ENCODE data around the gene GABARAPL2.
"Not testable (repeated sequence)": the region's sequence is repeated elsewhere in the genome, so short reads cannot be mapped to it uniquely, and the experiment has no call there.

GABARAPL2 gene

DNA sequence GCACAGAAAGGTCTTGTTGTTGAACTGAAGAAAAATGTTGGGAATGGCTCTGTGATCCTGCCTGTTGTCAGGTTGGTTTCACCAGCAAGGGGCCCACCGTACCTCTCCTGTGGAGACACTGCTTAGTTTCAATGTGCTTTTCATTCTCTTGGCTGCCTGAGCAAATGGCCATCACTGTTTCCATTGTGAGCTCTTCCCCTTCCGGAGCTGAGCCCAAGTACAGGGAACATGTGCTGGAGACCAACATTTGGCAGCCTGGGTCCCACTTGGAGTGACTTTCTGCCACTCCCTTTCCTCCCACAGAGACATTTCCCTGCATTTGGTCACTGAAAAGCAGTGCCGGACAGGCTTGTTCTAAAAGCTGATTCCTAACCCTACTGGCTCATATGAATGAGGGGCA is 23.1 kb downstream of the GABARAPL2 start:
- Histone ChIP-seq H3K9me3 (no peaks in the 10 kb centered on the region), H3K36me3 (peaks cover 9% of the 10 kb centered on the region), H3K4me1 (ENCODE audit: control insufficient read depth in 1 of 2, insufficient read depth in 1 of 2, low read depth in 1 of 2, low read length in 1 of 2) (peaks cover 12% of the 10 kb centered on the region in 2 experiments), H3K4me3 (ENCODE audit: low read depth in 1 of 2, low read length in 1 of 2) (no peak overlapping the region), H3K27me3 (no peaks in the 10 kb centered on the region), H3K27ac (no peak overlapping the region)
- TF ChIP-seq, protein P1, sequence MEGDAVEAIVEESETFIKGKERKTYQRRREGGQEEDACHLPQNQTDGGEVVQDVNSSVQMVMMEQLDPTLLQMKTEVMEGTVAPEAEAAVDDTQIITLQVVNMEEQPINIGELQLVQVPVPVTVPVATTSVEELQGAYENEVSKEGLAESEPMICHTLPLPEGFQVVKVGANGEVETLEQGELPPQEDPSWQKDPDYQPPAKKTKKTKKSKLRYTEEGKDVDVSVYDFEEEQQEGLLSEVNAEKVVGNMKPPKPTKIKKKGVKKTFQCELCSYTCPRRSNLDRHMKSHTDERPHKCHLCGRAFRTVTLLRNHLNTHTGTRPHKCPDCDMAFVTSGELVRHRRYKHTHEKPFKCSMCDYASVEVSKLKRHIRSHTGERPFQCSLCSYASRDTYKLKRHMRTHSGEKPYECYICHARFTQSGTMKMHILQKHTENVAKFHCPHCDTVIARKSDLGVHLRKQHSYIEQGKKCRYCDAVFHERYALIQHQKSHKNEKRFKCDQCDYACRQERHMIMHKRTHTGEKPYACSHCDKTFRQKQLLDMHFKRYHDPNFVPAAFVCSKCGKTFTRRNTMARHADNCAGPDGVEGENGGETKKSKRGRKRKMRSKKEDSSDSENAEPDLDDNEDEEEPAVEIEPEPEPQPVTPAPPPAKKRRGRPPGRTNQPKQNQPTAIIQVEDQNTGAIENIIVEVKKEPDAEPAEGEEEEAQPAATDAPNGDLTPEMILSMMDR (IDR thresholded peaks at IDR 0.05): no peak

DNA sequence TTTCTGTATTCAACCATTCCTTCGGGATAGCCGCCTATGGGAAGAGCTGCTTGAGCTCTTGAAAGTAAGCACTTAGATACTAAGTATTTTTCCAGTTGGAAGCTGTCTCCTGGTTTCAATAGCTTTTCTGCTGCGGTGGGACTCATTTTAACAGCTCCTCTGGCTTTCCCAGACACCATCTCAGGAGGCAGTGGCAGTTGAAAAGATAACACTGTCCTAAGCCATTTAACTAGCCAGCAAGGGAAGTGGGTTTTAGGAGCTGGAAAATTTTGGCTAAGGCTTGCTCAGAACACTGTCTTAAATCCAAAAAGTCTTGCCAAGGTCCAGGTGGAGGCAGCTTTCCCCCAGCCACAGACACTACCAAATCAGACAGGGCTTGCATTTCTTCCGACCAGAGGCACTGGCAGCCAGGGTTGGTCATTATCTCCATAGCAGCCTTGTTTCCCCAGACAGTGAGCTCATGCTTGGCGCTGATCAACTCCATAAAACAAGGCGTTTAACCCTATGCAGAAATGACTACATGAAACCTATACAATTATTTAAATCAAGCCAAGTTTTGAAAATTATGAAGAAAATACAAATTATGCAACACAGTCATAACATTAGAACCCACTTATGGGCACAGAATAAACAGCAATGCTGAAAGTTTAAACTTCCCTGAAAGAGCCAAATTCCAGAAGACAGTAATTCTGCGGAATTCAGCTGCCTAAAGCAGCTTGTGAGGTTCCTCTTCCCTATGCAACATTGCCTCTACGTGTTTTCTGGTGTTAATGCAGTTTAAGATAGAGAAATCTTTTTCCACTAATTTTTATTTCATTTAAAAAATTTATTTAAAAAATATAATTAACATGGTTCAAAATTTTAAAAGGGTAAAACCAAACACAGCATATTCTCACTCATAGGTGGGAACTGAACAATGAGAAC is 25.0 kb downstream of the GABARAPL2 start:
- H3K27ac ChIP-seq: no peak overlapping the region
- peaks cover 24 to 25% of the 10 kb centered on the region in 2 experiments for H3K4me1 ChIP-seq (ENCODE audit: control insufficient read depth in 1 of 2, insufficient read depth in 1 of 2, low read depth in 1 of 2, low read length in 1 of 2)
- H3K9me3 ChIP-seq: no peaks in the 10 kb centered on the region
- peaks cover 9% of the 10 kb centered on the region for H3K36me3 ChIP-seq
- H3K4me3 ChIP-seq (ENCODE audit: low read depth in 1 of 2, low read length in 1 of 2): no peak overlapping the region
- TF ChIP-seq, protein P1 (IDR thresholded peaks at IDR 0.05): no peak
- H3K27me3 ChIP-seq: no peaks in the 10 kb centered on the region

DNA sequence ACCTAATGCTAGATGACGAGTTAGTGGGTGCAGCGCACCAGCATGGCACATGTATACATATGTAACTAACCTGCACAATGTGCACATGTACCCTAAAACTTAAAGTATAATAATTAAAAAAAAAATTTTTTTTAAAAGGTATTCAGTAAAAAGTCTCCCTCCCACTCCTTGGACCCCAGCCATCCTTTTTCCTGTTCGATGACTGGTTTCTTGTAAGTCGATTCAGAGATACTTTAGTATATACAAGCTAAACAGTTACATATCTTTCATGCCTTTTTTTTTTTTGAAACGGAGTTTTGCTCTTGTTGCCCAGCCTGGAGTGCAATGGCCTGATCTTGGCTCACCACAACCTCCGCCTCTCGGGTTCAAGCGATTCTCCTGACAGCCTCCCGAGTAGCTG is 25.7 kb downstream of the GABARAPL2 start:
- H3K4me1 ChIP-seq (ENCODE audit: control insufficient read depth in 1 of 2, insufficient read depth in 1 of 2, low read depth in 1 of 2, low read length in 1 of 2): peaks cover 24 to 25% of the 10 kb centered on the region in 2 experiments
- not testable (repeated sequence) for H3K27ac ChIP-seq; H3K36me3 ChIP-seq; H3K4me3 ChIP-seq (ENCODE audit: low read depth in 1 of 2, low read length in 1 of 2); H3K9me3 ChIP-seq; H3K27me3 ChIP-seq

DNA sequence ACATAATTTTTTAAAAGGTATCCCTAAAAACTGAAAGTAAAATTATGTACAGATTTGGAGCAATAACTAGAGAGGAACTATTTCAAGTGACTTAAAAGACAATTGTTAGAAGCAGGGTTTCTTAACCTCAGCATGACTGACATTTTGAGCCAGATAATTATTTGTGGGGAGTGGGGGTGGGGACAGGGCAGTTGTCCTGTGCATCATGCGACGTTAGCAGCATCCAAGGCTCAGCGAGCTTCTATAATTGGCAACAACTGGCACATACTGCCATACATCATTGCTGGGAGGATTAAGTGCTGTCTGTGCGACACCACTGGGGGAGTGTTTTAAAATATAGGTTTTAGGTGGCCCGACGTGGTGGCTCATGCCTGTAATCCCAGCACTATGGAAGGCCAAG is 27.1 kb downstream of the GABARAPL2 start:
- Histone ChIP-seq H3K4me1 (ENCODE audit: control insufficient read depth in 1 of 2, insufficient read depth in 1 of 2, low read depth in 1 of 2, low read length in 1 of 2) (peaks cover 33 to 36% of the 10 kb centered on the region in 2 experiments), H3K4me3 (ENCODE audit: low read depth in 1 of 2, low read length in 1 of 2) (no peak overlapping the region)

DNA sequence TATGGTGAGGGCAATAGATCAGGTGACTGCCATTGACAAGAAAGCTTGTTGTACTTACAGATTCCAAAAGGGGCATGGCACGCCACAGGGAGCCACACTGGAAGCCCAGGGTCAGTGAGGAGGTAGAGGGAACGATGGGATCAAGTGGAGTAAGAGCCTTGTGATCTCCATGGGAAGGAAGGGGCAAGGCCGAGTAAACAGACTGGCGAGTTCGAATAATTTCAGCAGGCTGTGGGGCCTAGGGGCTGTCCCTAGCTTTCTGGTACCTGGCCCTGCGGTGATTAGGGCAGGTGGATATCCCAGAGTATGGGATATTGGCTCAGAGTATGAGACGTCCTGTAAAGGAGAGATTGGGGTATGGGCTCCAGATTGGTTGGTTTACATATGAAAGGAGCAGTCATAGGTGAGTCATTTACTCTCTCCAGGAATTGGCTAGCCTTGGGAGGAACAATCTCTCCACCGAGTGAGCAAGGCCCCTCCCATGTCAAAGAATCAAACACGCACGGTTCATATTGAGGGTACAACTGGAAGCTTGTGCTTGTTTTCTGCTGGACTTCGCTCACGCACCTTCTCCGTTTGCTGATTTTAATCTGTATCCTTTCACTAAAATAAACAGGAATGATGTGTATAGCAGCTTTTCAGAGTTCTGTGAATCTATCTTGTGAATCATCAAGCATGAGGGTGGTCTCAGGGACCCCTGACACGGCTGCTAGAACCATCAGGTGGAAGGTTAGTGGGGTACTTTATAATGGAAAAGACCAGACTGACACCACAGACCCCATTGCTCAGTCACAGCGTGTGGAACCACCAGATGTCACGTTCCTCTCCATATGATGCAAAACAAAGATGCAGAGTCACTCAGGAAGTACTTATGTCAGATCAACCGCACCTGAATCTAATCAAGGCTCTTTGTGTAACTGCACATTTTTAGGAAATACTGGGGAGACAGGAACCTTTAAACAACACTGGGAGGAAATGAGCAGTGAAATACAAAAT is 27.9 kb downstream of the GABARAPL2 start:
- Histone ChIP-seq H3K4me1 (ENCODE audit: control insufficient read depth in 1 of 2, insufficient read depth in 1 of 2, low read depth in 1 of 2, low read length in 1 of 2) (peaks cover 36 to 37% of the 10 kb centered on the region in 2 experiments), H3K27ac (peak overlapping the region; percentile 83), H3K27me3 (no peaks in the 10 kb centered on the region), H3K36me3 (no peaks in the 10 kb centered on the region), H3K4me3 (ENCODE audit: low read depth in 1 of 2, low read length in 1 of 2) (peak overlapping the region in 1 of 2 experiments; percentile 13), H3K9me3 (no peaks in the 10 kb centered on the region)
- TF ChIP-seq, protein P1 (IDR thresholded peaks at IDR 0.05): no peak

More for the DNA sequence above, 27.1 kb downstream of the GABARAPL2 start:
- TF ChIP-seq, protein P1 (IDR thresholded peaks at IDR 0.05): no peak
- H3K9me3 ChIP-seq: no peaks in the 10 kb centered on the region
- peaks cover 4% of the 10 kb centered on the region for H3K36me3 ChIP-seq
- peak overlapping the region; percentile 35 for H3K27ac ChIP-seq
- no peaks in the 10 kb centered on the region for H3K27me3 ChIP-seq

Data from neutrophil (primary cell).